ENCODE data around the gene DCP1A.
"Not testable (repeated sequence)": the region's sequence is repeated elsewhere in the genome, so short reads cannot be mapped to it uniquely, and the experiment has no call there.

Gene DCP1A

GRCh38 chr3:53347261-53348064 lies at the start of gene DCP1A:
Gene DCP1A (minus strand): TSS chr3:53347543. CDS start chr3:53347517, 26 bp downstream.
- peak; percentile 83 to 90 for DNase-seq (ENCODE audit: extremely low read depth in 1 of 2, low read depth in 1 of 2)

DNA sequence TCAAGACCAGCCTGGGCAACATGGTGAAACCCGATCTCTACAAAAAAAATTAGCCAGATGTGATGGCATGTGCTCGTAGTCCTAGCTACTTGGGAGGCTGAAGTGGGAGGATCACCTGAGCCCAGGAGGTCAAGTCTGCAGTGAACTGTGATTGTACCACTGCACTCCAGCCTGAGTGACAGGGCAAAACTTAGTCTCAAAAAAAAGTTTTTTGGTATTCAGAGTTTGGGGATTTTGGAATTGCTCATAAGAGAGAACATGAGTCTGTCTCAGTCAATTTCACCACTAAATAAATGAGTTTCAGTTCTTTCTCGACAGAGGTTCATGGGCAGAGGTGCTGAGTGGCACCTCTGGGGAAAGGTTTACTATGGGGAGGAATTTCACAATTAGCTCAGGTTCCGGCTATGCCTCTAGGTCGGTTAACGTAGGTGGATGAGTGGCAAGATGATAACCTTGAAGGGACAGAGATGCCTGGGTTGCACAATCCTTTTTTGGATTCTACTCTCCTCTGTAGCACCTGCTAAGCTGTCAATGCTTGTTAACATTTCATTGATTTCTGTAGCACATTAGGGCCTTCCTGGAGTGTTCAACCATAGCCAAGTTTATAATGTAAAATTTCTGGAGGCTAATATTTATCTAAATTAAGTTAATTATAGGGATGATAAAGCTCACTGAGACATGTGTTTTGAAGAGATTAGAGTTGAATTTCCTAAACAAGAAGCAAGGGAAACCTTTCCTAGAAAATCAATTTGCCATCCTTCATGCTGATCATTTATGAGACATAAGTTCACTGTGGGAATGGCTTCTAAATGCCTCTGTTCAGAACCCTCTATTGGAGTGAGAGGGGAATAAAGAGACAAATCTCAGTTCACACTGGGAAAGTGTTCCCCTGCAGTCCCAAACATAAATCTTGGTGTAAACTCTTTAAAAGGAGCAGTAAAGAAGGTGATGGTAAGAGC lies 37.4 kb upstream of the DCP1A start:
- DNase-seq (ENCODE audit: extremely low read depth in 1 of 2, low read depth in 1 of 2) = no peak

DNA sequence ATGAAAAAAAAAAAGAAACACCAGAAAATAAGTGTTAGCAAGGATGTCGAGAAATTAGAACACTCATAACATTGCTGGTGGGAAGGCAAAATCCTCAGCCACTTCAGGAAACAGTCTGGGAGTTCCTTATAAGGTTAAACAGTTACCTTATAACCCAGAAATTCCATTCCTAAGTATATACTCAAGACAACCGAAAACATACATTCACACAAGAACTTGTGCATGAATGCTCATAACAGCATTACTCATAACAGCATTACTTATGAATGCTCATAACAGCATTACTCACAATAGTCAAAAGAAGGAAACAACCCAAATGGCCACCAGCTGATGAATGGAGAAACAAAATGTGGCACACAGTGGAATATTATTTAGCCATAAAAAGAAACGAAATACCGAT lies 34.8 kb upstream of the DCP1A start:
- no peak for DNase-seq (ENCODE audit: extremely low read depth in 1 of 2, low read depth in 1 of 2)

GRCh38 chr3:53380306-53380705 lies 33.0 kb upstream of the DCP1A start:
- no peak for DNase-seq (ENCODE audit: extremely low read depth in 1 of 2, low read depth in 1 of 2)

GRCh38 chr3:53379898-53380297 lies 32.6 kb upstream of the DCP1A start:
- DNase-seq (ENCODE audit: extremely low read depth in 1 of 2, low read depth in 1 of 2) = no peak

GRCh38 chr3:53377794-53378193 lies 30.5 kb upstream of the DCP1A start:
- DNase-seq (ENCODE audit: extremely low read depth in 1 of 2, low read depth in 1 of 2) = no peak

DNA sequence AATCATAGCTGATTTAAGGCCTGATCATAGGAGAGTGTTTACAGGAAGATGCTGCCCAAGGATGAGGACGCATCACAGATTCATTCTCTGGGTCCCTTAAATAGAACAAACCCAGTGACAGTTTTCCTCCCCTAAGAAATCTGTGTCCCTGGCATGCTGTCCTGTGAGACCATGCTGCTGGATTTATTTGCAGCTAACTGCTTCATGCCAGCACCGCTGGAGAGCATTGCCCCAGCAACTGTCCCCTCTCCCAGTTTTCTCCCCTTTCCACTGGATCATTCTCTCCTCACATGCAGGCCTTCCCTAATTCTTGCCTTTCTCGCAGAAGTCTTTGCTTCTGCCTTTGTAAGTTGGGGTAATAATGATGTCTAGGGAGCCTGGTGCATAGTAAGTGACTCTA lies 29.3 kb upstream of the DCP1A start:
- DNase-seq (ENCODE audit: extremely low read depth in 1 of 2, low read depth in 1 of 2) = no peak

DNA sequence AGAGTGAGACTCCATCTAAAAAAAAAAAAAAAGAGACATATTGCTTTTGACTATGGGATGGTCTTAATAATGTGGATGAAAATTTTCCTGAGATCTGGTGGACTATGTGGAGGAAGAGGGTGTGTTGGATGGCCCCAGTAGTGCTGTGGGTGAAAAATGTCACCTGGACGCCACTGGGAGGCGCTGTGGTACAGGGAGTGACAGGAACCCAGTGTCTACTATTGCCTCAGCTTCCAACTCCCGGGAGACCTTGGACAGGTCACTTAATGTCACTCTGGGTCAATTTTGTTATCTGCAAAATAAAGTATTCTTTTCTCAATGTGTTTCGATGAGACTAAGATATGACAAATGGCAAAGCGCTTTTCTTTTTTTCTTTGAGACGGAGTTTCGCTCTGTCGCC lies 27.7 kb upstream of the DCP1A start:
- DNase-seq (ENCODE audit: extremely low read depth in 1 of 2, low read depth in 1 of 2) = peak in 1 of 2 donors; percentile 16

- DNase-seq (ENCODE audit: extremely low read depth in 1 of 2, low read depth in 1 of 2) = not testable (repeated sequence)
Measured at GRCh38 chr3:53370719-53371118, 23.4 kb upstream of the DCP1A start.

DNA sequence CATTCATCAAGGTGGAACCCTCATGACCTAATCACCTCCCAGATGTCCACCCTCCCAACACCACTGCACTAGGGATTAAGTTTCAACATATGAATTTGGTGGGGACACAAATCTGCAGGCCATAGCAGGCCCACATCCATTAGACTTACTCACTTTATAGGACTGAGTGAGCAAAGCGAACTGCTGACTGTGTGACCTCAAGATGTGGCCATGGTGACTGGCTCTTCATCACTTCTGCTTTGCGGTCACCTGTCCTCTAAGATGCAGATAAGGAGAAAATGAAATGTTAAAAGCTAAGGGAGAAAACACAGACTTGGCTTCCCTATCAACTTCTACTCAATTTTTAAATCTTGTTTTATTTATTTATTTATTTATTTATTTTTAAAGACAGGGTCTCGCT lies 14.5 kb upstream of the DCP1A start:
- DNase-seq (ENCODE audit: extremely low read depth in 1 of 2, low read depth in 1 of 2) = no peak

DNA sequence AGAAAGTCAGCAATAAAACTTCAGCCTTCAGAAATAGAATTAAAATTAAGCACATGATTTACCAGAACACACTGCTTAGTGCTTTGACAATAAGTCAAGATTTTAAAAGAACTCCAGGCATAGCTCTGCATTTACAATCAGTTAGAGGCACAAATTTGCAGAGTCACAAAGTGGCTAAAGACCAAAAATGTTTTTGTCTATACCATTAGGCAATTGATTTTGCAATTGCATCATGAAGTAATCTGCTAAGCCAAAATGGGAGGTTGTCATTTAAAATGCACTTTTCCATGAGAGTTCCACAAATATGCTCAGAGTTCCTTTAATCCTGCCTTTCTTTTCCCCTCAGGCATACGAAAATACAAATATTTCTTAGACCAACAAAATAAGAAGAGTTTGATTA lies 10.1 kb upstream of the DCP1A start:
- no peak for DNase-seq (ENCODE audit: extremely low read depth in 1 of 2, low read depth in 1 of 2)

GRCh38 chr3:53354945-53355498 lies 7.7 kb upstream of the DCP1A start:
- DNase-seq (ENCODE audit: extremely low read depth in 1 of 2, low read depth in 1 of 2) = no peak

- DNase-seq (ENCODE audit: extremely low read depth in 1 of 2, low read depth in 1 of 2) = no peak
Measured at GRCh38 chr3:53353202-53353601, 5.9 kb upstream of the DCP1A start.

DNA sequence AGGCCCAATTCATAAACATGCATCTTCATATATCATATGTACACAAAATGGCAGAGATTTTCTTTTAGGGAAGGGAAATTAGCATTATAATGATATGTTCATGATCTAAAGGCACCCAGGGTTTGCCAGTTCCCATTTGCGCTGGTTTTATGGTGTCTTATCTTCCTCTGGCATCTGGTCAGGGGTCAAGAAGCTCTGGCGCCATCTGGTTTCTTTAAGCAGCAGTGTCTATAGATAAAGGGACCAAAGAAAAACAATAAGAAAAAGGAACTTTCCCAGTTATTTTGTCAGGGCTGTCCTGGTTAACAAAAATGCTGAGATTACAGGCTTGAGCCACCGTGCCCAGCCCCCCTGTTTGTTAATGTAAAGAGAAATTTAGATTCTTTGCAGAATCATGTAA lies 3.3 kb upstream of the DCP1A start:
- DNase-seq (ENCODE audit: extremely low read depth in 1 of 2, low read depth in 1 of 2) = no peak

- DNase-seq (ENCODE audit: extremely low read depth in 1 of 2, low read depth in 1 of 2) = not testable (repeated sequence)
Measured at GRCh38 chr3:53348118-53348517, 775 bp upstream of the DCP1A start.

GRCh38 chr3:53346922-53347260 lies 452 bp downstream of the DCP1A start:
- DNase-seq (ENCODE audit: extremely low read depth in 1 of 2, low read depth in 1 of 2) = no peak

- no peak for DNase-seq (ENCODE audit: extremely low read depth in 1 of 2, low read depth in 1 of 2)
Measured at GRCh38 chr3:53346514-53346913, 829 bp downstream of the DCP1A start.

- DNase-seq (ENCODE audit: extremely low read depth in 1 of 2, low read depth in 1 of 2) = no peak
Measured at GRCh38 chr3:53342353-53342752, 5.0 kb downstream of the DCP1A start.

DNA sequence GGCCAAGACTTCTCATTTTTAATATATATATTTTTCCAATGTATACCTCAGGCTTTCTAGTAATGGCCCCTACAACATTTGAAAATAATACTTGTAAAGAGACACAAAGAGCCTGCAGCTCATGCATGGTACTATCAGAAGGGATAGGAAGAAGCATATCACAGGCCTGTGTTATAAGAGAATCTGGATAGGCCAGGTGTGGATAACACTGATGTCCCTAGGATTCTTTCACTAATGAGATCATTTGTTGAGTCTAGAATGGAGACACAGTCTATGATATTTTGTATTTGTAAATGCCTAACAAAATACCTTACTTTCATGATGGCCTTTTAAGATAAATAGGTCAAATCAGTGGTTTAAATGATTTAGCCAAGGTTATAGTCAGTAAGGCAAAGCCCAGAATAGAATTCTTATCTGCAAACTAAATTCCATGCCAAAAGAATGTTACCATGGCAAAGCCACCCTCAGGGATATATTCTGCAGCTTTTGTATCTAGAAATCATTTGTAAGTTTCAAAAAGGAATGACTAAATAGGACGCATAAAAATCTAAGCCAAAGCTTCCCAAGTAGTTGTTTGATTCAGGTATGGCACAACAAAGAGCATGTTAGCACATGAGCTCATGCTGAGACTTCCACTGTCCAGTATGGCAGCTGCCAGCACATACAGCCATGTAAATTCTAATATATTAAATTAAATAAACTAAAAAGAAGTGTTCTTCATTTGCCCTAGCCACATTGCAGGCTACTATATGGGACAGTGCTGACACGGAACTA lies 10.0 kb downstream of the DCP1A start:
- no peak for DNase-seq (ENCODE audit: extremely low read depth in 1 of 2, low read depth in 1 of 2)

DNA sequence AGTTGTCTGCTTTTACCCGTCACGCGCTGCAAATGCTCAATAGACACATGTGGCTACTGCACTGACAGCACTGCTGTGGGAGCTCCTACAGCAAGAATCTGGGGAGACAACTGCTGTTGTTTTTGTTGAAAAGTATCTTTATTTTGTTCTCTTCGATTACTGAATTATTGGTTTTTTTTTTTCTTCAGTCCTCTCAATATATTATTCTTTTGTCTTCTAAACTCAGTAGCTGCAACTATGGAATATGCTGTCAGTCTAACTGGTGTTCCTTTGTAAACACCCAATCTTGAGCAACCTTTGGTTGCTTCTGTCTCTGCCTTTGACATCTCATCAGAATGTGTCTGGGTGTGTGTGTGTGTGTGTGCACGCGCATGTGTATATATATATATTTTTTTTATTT lies 12.6 kb downstream of the DCP1A start:
- DNase-seq (ENCODE audit: extremely low read depth in 1 of 2, low read depth in 1 of 2) = no peak

DNA sequence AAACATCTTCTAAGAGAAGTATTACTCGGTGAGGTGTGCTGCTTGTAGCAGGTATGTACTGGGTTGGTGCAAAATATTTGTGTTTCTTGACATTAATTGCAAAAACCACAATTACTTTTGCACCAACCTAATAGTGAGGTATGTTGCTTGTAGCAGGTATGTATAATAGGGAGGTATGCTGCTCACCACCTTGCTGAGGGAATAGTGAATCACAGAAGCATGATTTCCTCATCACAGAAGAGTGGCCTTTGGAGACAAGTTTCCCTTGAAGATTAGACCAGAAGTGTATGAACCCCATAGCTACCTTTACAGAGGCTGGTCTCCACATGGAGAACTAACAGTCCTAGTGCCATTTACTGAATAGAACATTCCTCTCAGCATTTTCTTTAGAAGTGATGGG lies 15.5 kb downstream of the DCP1A start:
- DNase-seq (ENCODE audit: extremely low read depth in 1 of 2, low read depth in 1 of 2) = no peak
